Measurements from ENCODE around the gene C1QTNF4. TPM values are rescaled to one million over a fixed set of nuclear protein-coding genes. Genes with fewer than 3 reads are reported as not detected.

C1QTNF4 gene
- total and polyA plus RNA-seq, 2 of the 13 experiments (the other 11 are each of a cell fraction or from before 2014, with no cell fraction given) = not detected

DNA sequence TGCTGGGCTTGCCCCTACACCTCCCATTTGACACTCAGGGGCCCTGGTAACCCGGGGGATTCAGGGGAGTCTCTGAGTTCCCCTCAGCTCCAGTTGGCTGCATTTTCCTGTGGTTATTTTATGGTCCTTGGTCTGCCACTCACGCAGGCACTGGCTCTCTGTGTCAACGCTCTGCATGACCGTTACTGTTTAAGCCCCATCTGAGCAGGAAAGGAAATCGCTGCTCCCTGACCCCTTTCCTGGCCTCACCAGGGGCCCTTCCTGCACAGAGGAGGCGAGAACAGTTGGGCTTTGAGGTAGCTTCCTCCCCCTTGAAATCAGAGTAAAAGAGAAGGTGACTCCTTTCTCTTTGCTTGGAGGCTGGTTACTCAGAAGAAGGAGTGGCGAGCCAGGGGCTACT lies 2.4 kb downstream of the C1QTNF4 start (continued):
- TF ChIP-seq, protein P1, sequence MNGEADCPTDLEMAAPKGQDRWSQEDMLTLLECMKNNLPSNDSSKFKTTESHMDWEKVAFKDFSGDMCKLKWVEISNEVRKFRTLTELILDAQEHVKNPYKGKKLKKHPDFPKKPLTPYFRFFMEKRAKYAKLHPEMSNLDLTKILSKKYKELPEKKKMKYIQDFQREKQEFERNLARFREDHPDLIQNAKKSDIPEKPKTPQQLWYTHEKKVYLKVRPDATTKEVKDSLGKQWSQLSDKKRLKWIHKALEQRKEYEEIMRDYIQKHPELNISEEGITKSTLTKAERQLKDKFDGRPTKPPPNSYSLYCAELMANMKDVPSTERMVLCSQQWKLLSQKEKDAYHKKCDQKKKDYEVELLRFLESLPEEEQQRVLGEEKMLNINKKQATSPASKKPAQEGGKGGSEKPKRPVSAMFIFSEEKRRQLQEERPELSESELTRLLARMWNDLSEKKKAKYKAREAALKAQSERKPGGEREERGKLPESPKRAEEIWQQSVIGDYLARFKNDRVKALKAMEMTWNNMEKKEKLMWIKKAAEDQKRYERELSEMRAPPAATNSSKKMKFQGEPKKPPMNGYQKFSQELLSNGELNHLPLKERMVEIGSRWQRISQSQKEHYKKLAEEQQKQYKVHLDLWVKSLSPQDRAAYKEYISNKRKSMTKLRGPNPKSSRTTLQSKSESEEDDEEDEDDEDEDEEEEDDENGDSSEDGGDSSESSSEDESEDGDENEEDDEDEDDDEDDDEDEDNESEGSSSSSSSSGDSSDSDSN (CRISPR knock-in tag; IDR thresholded peaks at IDR 0.05) = 0 out of 2 replicates have a peak, but pooled peaks have one; percentile 11
- no peak for TF ChIP-seq NAIF1 (CRISPR knock-in tag; IDR thresholded peaks at IDR 0.05; ENCODE audit: borderline replicate concordance)
- TF ChIP-seq, protein P2, sequence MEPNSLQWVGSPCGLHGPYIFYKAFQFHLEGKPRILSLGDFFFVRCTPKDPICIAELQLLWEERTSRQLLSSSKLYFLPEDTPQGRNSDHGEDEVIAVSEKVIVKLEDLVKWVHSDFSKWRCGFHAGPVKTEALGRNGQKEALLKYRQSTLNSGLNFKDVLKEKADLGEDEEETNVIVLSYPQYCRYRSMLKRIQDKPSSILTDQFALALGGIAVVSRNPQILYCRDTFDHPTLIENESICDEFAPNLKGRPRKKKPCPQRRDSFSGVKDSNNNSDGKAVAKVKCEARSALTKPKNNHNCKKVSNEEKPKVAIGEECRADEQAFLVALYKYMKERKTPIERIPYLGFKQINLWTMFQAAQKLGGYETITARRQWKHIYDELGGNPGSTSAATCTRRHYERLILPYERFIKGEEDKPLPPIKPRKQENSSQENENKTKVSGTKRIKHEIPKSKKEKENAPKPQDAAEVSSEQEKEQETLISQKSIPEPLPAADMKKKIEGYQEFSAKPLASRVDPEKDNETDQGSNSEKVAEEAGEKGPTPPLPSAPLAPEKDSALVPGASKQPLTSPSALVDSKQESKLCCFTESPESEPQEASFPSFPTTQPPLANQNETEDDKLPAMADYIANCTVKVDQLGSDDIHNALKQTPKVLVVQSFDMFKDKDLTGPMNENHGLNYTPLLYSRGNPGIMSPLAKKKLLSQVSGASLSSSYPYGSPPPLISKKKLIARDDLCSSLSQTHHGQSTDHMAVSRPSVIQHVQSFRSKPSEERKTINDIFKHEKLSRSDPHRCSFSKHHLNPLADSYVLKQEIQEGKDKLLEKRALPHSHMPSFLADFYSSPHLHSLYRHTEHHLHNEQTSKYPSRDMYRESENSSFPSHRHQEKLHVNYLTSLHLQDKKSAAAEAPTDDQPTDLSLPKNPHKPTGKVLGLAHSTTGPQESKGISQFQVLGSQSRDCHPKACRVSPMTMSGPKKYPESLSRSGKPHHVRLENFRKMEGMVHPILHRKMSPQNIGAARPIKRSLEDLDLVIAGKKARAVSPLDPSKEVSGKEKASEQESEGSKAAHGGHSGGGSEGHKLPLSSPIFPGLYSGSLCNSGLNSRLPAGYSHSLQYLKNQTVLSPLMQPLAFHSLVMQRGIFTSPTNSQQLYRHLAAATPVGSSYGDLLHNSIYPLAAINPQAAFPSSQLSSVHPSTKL (CRISPR knock-in tag; IDR thresholded peaks at IDR 0.05) = 0 out of 2 replicates have a peak, but pooled peaks have one; percentile 10
- TF ChIP-seq ZNF672 (CRISPR knock-in tag; IDR thresholded peaks at IDR 0.05) = no peak
- TF ChIP-seq NR2F6 (IDR thresholded peaks at IDR 0.05) = no peak
- peak; percentile 38; the same call in 1 of the 2 replicates for TF ChIP-seq NR2F6 (CRISPR knock-in tag; IDR thresholded peaks at IDR 0.05)
- no peak for TF ChIP-seq NFYB (CRISPR knock-in tag; IDR thresholded peaks at IDR 0.05)
- TF ChIP-seq SAP130 (CRISPR knock-in tag; IDR thresholded peaks at IDR 0.05; ENCODE audit: low read depth) = peak; percentile 21; the same call in 1 of the 2 replicates
- peak; percentile 19; the same call in 1 of the 2 replicates for TF ChIP-seq PHF8 (CRISPR knock-in tag; IDR thresholded peaks at IDR 0.05)
